GM18526 (cell line): ENCODE data around the gene TGFA.

Source experiments
- POLR2A ChIP-seq: IDR thresholded peaks from 3 replicates; pipeline ENCODE4 v1.6.1; 2011; ENCODE audit not compliant: insufficient read length; ENCODE audit errors: extremely low read depth

TGFA gene

GRCh38 chr2:70443726-70444125, 109.9 kb downstream of the TGFA start:
- TF ChIP-seq POLR2A, result no peak

DNA sequence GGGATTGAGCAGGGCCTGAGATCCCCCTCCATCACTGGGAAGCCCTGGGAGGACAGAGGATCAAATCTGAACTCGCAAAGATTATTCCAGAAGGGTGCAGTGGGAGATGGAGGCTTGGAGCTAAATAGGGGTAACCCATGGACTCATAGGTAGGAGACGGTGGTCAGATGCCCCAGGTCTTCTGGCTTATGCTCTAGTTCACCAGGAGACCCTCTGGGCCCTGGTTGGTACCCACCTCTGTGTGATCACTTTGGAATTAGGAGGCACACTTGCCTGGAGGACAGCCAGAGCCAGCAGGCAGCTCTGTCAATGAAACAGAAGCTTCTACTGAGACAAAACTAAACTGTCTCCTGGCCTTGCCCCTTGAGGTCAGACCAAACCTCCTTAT, 110.6 kb downstream of the TGFA start:
- no peak for TF ChIP-seq POLR2A

DNA sequence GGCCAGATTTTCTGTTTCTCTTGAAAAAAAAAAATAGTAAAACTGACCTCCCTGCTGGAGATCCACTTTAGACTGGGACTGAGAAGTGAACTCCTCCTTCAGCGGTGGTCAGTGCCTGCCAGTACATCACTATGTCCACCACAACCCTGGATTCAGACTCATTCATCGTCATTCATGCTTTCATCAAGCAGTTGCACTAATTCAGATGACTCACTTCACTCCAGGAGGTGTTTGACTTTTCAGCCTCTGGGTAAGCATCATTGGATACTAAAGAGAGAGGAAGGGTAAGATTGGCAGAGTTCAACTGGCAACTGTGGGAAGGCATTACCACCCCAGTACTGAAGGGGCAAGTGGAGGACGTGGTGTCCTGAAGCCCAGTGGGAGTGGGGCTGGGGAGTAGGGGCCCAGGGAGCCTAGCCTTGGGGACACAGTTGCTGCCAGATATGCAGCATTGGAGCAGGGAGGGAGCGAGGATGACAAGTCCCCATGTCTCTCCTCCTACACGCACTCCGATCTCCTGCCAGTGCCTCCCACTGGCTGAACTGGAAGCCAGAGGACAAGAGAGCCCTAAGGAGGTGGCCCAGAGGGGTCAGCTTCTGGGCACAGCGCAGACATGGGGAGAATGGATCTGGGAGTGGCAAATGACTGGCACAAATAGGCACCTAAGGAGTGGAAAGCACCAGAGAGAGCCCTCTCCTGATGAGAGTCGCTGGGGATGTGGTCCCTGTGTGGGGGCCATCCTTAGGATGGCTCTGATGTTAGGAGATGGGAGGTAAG, 111.1 kb downstream of the TGFA start:
- TF ChIP-seq POLR2A, result no peak

- TF ChIP-seq POLR2A, result no peak
These were observed 113.0 kb downstream of the TGFA start for GRCh38 chr2:70440621-70441020.

- TF ChIP-seq POLR2A, result no peak
These were observed 118.5 kb downstream of the TGFA start for GRCh38 chr2:70435138-70435537.

GRCh38 chr2:70433315-70433714, 120.3 kb downstream of the TGFA start:
- no peak for TF ChIP-seq POLR2A

DNA sequence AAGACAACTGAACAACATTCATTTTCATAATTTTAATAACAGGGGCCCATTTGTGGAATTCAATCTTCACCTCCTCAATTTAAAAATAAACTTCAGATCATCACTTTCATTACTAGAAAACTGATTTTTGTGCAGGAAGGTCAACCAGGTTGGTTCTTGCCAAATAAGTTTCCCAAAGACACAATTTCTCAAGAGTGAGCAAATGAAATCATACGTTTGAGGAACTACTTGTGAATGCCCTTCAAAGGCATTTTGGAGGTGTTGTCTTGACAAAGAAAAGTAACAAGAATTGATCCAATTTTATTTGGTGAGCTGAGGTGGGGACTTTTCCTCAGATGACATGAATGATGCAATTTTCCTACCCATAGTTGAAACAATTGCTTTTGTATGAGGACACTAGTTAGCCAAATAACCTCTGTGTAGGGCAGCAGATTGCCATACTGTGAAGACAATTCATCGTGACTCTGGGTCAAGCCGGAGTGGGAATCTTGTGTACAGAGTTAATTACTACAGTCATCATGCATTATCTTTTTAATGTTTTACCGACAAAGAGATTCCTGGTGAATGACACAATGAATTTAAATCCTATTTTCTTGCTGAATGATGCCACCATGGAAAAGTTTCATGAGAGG, 121.8 kb downstream of the TGFA start:
- TF ChIP-seq POLR2A, result no peak

DNA sequence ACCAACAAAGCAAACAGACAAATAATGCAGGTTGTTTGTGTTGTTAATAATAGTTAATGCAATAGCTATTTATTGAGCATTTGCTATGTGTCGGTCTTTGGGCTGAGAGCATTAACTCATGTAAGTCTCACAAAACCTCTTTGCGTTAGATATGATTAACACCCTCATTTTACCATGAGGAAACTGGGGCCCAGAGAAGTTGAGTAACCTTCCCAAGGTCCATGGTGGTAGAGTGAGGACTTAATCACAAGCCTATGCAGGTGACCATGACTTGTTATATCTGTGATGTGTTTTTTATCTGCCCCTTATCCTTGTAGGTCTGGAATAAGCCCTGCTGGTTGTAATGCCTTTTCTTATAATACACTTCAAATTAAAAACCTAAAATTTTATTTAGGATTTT, 127.3 kb downstream of the TGFA start:
- TF ChIP-seq POLR2A, result no peak

- no peak for TF ChIP-seq POLR2A
These were observed 127.8 kb downstream of the TGFA start for GRCh38 chr2:70425682-70426301.

DNA sequence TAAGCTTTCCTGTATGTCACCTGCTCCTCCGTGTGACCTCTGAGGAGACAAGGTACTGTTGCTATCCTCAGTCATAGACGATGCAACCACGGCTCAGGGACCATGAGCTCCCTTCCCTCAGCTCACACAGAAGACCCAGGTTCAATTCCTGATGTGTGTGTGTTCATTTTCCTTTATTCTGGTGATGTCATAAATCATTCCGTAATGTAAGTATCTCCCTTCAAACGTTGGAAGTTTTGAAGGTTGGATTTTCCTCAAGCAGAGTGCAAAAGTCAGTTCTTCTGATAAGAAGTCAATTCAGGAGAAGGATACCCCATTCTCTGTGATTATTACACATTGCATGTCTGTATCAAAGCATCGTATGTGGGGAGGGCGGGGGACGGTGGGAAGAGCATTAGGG, 132.9 kb downstream of the TGFA start:
- no peak for TF ChIP-seq POLR2A

DNA sequence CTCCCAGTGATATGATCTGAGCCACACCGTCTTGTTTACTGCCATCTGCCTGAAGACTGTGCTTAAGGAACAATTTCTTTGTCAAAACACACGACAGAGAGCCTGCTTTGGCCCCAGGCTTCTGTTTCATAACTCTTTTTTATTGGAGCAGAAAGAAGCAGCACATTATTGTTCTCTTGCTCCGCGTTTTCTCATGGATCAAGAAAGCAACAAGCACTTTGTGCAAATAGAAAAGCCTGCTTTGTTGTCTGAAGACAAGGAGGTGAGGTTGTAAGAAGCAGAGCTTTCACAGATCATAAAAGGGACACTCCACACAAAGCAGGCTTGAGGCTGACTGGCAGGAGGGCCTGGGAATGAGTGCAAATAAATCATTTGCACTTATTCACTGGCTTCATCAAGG, 133.5 kb downstream of the TGFA start:
- no peak for TF ChIP-seq POLR2A

DNA sequence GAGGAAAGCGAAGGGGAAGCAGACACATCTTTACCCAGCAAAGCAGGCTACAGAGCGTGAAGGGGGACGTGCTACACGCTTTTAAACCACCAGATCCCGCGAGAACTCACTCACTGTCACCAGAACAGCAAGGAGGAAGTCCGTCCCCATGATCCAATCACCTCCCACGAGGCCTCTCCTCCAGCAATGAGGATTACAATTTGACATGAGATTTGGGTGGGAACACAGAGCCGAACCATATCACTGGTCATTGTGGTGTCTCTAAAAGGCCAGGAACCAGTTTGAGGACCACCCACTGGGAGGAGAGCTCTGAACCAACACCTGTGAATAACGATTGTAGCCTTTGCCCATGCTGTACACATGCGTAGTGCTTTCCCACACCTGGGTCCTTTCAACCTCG, 135.1 kb downstream of the TGFA start:
- TF ChIP-seq POLR2A, result no peak

DNA sequence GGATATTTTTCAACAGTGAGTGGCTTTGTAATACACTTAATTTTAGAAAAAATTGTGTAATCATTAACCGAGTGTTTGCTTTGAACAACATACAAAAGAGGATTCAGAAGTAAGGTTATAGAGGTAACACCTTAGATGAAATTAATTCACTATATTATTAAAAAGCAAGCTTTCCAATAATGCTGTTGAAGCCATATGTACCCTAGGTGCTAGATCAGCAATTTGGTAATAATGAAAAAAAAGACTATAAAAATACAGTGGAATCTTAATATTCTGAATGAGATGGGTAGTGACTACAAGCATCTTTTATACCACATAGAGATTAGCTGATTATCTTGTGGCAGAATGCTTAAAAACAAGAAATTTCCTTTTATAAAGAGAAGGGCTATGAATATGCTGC, 136.6 kb downstream of the TGFA start:
- no peak for TF ChIP-seq POLR2A

DNA sequence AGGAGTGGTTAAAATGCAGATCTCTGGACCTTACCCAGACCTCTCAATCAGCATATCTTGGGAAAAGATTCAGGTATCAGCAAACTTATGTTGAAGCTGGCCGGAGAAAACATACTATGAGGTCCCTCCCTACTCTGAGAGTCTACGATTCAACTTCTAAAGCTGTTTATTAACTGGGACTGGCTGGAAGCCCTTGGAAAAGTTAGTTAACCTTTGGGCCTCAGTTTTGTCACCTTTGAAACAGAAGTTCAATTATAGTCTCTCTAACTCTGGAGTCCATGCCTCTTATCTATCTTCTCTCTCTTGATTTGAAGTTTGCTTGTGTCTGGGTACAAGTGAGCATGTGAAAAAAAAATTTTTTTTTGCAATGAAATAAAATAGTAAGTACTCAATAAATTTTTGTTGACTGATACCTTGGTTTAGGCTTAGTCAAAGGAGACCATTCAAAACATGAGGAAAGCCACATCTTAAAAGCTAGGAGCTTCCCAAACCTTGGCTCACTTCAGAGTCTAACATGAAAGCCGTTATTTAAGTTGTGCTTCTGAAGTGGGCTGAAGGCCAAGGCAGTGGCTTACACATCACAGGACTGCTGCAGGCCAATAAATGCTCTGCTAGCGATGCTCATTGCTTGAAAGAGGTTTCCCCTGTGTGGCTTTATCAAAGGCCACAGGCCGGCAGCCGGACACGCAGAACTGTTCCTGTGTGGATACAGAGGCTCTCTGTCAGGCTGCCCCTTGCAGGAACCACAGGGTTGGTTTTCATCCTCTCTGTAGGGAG, 141.1 kb downstream of the TGFA start:
- no peak for TF ChIP-seq POLR2A

DNA sequence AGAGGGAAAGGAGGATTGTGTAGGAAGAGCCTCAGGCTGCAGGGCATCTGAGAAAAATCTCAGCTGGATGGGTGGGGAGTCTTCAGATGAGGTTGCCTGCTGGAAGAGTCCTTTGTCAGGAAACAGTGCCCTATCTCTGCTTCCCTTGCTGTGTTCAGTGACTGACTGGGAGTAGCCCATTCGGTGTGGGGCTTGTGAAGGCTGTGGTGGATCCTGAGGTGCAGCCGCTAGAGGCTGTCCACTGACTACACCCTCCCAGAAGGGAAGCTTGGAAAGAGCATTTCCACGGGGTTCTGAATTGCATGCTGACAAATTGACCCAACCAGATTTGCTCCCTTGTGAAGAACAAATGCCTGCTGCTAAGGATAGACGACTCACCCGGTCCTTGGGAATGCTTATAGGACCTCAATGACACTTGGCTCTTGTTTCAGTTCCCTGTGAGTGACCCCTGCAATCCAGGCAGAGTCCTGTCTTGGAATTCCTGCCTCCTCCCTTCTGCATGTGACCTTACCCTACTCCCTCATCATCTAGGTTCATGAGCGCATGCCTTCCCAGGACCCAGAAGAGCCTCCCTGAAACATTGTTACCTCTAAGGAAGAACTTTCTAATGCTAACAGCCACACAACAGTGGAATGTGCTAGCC, 142.0 kb downstream of the TGFA start:
- no peak for TF ChIP-seq POLR2A
